Dedifferentiated amniotic fluid mesenchymal stem cell (primary cell): Measurements from ENCODE around the gene RPEL1.

Experiments
- DNase-seq: peaks from one replicate; pipeline ENCODE4 v3.0.0-alpha.2; 2016; ENCODE audit errors: extremely low spot score

The RPEL1 gene

GRCh38 chr10:103278862-103279298, 33.2 kb downstream of the RPEL1 start:
- DNase-seq = peak; percentile 44

GRCh38 chr10:103280031-103280430, 34.3 kb downstream of the RPEL1 start:
- no peak for DNase-seq

GRCh38 chr10:103280506-103280905, 34.8 kb downstream of the RPEL1 start:
- DNase-seq = no peak

- DNase-seq = no peak
Observed at GRCh38 chr10:103281753-103282152, 36.1 kb downstream of the RPEL1 start.

- DNase-seq = no peak
Observed at GRCh38 chr10:103282961-103283360, 37.3 kb downstream of the RPEL1 start.

- no peak for DNase-seq
Observed at GRCh38 chr10:103284170-103284569, 38.5 kb downstream of the RPEL1 start.

GRCh38 chr10:103287992-103288391, 42.3 kb downstream of the RPEL1 start:
- no peak for DNase-seq

GRCh38 chr10:103291588-103291987, 45.9 kb downstream of the RPEL1 start:
- DNase-seq = no peak

- peak; percentile 88 for DNase-seq
Observed at GRCh38 chr10:103295374-103296015, 49.8 kb downstream of the RPEL1 start.
